Endothelial cell of umbilical vein (primary cell): Measurements from ENCODE around the gene CAV2. TPM values are rescaled to one million over a fixed set of nuclear protein-coding genes. Genes with fewer than 3 reads are reported as not detected.

Source experiments
- BruUV-seq: library from RNA; stranded (reverse); fragments of 400-500 nt; replicated peaks from 2 replicates; lab custom pipeline; 2021; lab: Mats Ljungman, UMichigan
- CTCF ChIA-PET: fragments of 300-600, 350-600 bp; sonication (Branson Sonifier 250); formaldehyde crosslinking; loops from one replicate; lab custom pipeline; 2021; ENCODE audit warnings: antibody characterized with exemption, inconsistent platforms; lab: Charles Lee
- POLR2A ChIA-PET: fragments of 300-600, 350-600 bp; sonication (Branson Sonifier 250); formaldehyde crosslinking; loops from one replicate; lab custom pipeline; 2021; ENCODE audit warnings: antibody characterized with exemption, inconsistent platforms; lab: Charles Lee
- DNase-seq: peaks from one replicate; pipeline ENCODE4 v3.0.0-alpha.2; 2011; ENCODE audit warnings: low read depth, low spot score
- FAIRE-seq: peaks from 2 replicates; lab custom pipeline; 2011; peaks lifted over from hg19 to GRCh38; lab: Jason Lieb, UNC
- H2AFZ ChIP-seq: 2 replicates; pipeline ENCODE4 v1.6.0; 2012; ENCODE audit warnings: low read depth, low read length, control low read depth, inconsistent platforms
- H3K27ac ChIP-seq: 2 replicates; pipeline ENCODE4 v1.5.1; 2011; ENCODE audit warnings: low read depth, mild to moderate bottlenecking, control low read depth, low read length, moderate library complexity; ENCODE audit not compliant: insufficient read depth
- H3K27me3 ChIP-seq, 2 experiments: 2 replicates each; pipeline versions ENCODE4 v1.6.0 to v1.6.1; 2011; ENCODE audit warnings: low read length in 2 of 2, mixed read lengths in 1 of 2; ENCODE audit not compliant: control insufficient read depth in 2 of 2, insufficient read depth in 2 of 2
- H3K36me3 ChIP-seq, 2 experiments: 2 replicates in 1 of 2; 3 replicates in 1 of 2; pipeline ENCODE4 v1.5.1; 2011; ENCODE audit warnings: low read length in 2 of 2, mild to moderate bottlenecking in 1 of 2, moderate library complexity in 1 of 2; ENCODE audit not compliant: control insufficient read depth in 2 of 2, insufficient read depth in 2 of 2; ENCODE audit errors: extremely low read depth in 1 of 2
- H3K4me1 ChIP-seq: 3 replicates; pipeline ENCODE4 v1.5.1; 2011; ENCODE audit warnings: mild to moderate bottlenecking, low read length; ENCODE audit not compliant: control insufficient read depth, insufficient read depth; ENCODE audit errors: extremely low read depth
- H3K4me2 ChIP-seq: 2 replicates; pipeline ENCODE4 v1.6.1; 2011; ENCODE audit warnings: low read length, control low read depth, mixed read lengths; ENCODE audit not compliant: insufficient read depth
- H3K4me3 ChIP-seq, 3 experiments: fragments of 200-600 bp in 1 of 3; sonication (generic), shearing (Covaris generic) in 1 of 3; replicated peaks in 1 of 3; 2 replicates each; pipeline ENCODE4 v1.5.1; 2011 to 2016; ENCODE audit warnings: control low read depth in 3 of 3, low read length in 3 of 3, mild to moderate bottlenecking in 2 of 3, inconsistent platforms in 1 of 3, low read depth in 1 of 3, moderate library complexity in 1 of 3; ENCODE audit not compliant: insufficient read depth in 1 of 3
- H3K79me2 ChIP-seq: 2 replicates; pipeline ENCODE4 v1.6.0; 2012; ENCODE audit warnings: low read length, inconsistent platforms; ENCODE audit not compliant: control insufficient read depth, insufficient read depth
- H3K9ac ChIP-seq: replicated peaks from 2 replicates; pipeline ENCODE3; 2011; ENCODE audit warnings: low read length, control low read depth; ENCODE audit not compliant: insufficient read depth; ENCODE audit errors: extremely low read depth
- H3K9me1 ChIP-seq: replicated peaks from 3 replicates; pipeline ENCODE4 v1.6.0; 2011; ENCODE audit warnings: mild to moderate bottlenecking, low read length; ENCODE audit not compliant: control insufficient read depth, insufficient read depth; ENCODE audit errors: extremely low read depth
- H3K9me3 ChIP-seq: replicated peaks from 2 replicates; pipeline ENCODE4 v1.5.1; 2012; ENCODE audit warnings: low read length, inconsistent platforms; ENCODE audit not compliant: control insufficient read depth, insufficient read depth
- H4K20me1 ChIP-seq: replicated peaks from 2 replicates; pipeline ENCODE3; 2011; ENCODE audit warnings: mild to moderate bottlenecking, low read length; ENCODE audit not compliant: control insufficient read depth, insufficient read depth; ENCODE audit errors: extremely low read depth
- EZH2 ChIP-seq: IDR thresholded peaks from 2 replicates; pipeline ENCODE4 v1.6.1; 2012; ENCODE audit warnings: borderline replicate concordance, low read depth, mild to moderate bottlenecking, moderate library complexity, low read length, inconsistent platforms; ENCODE audit not compliant: severe bottlenecking
- FOS ChIP-seq: IDR thresholded peaks from 2 replicates; pipeline ENCODE4 v1.6.1; 2011; ENCODE audit warnings: mild to moderate bottlenecking, low read length, moderate library complexity, borderline replicate concordance; ENCODE audit not compliant: insufficient read depth
- GATA2 ChIP-seq: IDR thresholded peaks from 2 replicates; pipeline ENCODE4 v1.7.0; 2011; ENCODE audit warnings: low read depth, mild to moderate bottlenecking, moderate library complexity, mixed read lengths, low read length; ENCODE audit not compliant: insufficient read length, insufficient read depth
- JUN ChIP-seq: IDR thresholded peaks from 2 replicates; pipeline ENCODE4 v1.6.1; 2011; ENCODE audit warnings: borderline replicate concordance, low read depth; ENCODE audit not compliant: insufficient read length, insufficient read depth
- MAX ChIP-seq: IDR thresholded peaks from 2 replicates; pipeline ENCODE4 v1.6.1; 2011; ENCODE audit not compliant: insufficient read depth, insufficient read length
- MYC ChIP-seq: IDR thresholded peaks from one replicate; pipeline ENCODE4 v1.6.1; 2011; ENCODE audit warnings: mild to moderate bottlenecking, low read depth, low read length
- POLR2A ChIP-seq: IDR thresholded peaks from 2 replicates; pipeline ENCODE4 v1.6.1; 2012; ENCODE audit warnings: low read depth, mild to moderate bottlenecking, control low read depth, low read length
- POLR2AphosphoS5 ChIP-seq: IDR thresholded peaks from 2 replicates; pipeline ENCODE4 v1.6.1; 2012; ENCODE audit warnings: low read depth, mild to moderate bottlenecking, control low read depth, low read length, moderate library complexity; ENCODE audit not compliant: insufficient read depth
- dilution Hi-C: fragments of 300-500 bp; cut with MboI; formaldehyde crosslinking; loops from one replicate; pipeline ENCODE4 v1.15.0; 2019; ENCODE audit warnings: low sequenced_read_pairs; ENCODE audit not compliant: extremely low pct_ligation_motif_present
- intact Hi-C: fragments of 100-400 bp; cut with micrococcal nuclease; formaldehyde crosslinking; loops from one replicate; pipeline ENCODE4 v1.10.0; 2022
- polyA plus RNA-seq, 4 experiments: library from polyadenylated mRNA; depleted of rRNA in 3 of 4; stranded (reverse) in 3 of 4; unstranded in 1 of 4; fragments of >200 nt; gene quantifications; 2 replicates each; pipeline versions ENCODE4 v1.2.1 to v1.2.3, GENCODE V29; 2011 to 2012; ENCODE audit warnings: missing spikeins in 1 of 4
- total RNA-seq: library from RNA; stranded (reverse); gene quantifications from 2 replicates; pipeline ENCODE4 v1.2.3, GENCODE V29; 2021
- TF ChIP-seq, protein P1 (sequence below), 2 donors: IDR thresholded peaks; 1 replicate in 1 of 2; 2 replicates in 1 of 2; pipeline ENCODE4 v1.5.1; 2011; ENCODE audit warnings: low read length in 2 of 2, mild to moderate bottlenecking in 2 of 2, moderate library complexity in 2 of 2, control low read depth in 1 of 2, inconsistent platforms in 1 of 2, low read depth in 1 of 2; ENCODE audit not compliant: insufficient read depth in 1 of 2; ENCODE audit errors: extremely low read depth in 1 of 2

CAV2 gene
- total and polyA plus RNA-seq, 2 donors (not counting 3 experiments of a cell fraction or from before 2014, with no cell fraction given), result 179 to 327 TPM

DNA sequence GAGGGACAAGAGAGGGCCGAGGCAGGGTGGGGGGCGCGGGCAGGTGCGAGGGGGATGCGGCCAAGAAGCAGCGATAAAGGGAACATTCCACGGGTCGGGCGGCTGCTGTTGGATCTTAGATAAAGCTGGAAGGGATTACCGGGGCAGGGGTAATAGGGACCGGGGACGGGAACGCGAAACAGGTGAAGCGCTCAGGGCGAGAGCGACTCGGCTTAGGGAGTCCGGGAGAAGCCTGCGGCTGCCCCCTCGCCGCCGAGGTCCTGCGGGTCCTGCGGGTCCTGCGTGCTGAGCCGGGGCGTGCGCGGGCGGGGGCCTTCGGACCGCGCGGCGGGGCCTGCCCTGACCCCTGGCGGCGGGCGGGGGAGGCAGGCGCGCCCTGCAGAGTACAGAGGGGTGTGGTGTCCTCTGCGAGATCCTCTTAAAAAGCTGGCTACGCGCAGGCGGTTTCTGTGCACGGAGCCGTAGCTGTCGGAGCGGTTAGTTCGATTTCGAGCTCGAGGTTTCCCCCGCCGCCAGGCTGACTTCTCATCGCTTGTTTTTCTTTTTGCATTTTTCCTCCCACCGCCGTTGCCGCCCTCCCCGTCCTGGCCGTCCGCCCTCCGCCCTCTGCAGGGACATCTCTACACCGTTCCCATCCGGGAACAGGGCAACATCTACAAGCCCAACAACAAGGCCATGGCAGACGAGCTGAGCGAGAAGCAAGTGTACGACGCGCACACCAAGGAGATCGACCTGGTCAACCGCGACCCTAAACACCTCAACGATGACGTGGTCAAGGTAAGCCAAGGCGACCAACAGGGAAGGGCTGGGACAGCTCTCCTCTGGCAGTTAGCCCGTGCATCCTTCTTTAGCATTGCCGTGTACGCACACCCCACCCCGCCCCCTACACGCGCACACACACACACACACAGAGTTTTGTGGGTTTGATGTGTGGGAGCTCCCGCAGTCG, 26.6 kb downstream of the CAV2 start:
- CTCF ChIA-PET, result interaction anchor here (0.5 to 5.1 kb wide), 40 partner anchors 8 to 346 kb away, joined by 3 to 64 read pairs (median 4); partner anchors contain the start of gene CAV2
- intact Hi-C loops, result loop anchor here (1.0 to 10.0 kb wide), 6 partner anchors 100 to 353 kb away; partner anchors contain the start of gene MET
- H3K4me2 ChIP-seq, result peak overlapping the region; percentile 79
- FAIRE-seq (peak; percentile 8), DNase-seq (peak; percentile 84)
- BruUV-seq, result TSS peak; percentile 24
- H3K27ac ChIP-seq, result peak overlapping the region; percentile 97
- no peak overlapping the region for H2AFZ ChIP-seq
- H4K20me1 ChIP-seq, result peaks cover 9% of the 10 kb centered on the region
- H3K9ac ChIP-seq, result peak overlapping the region; percentile 100
- no peaks in the 10 kb centered on the region for H3K9me3 ChIP-seq
- POLR2A ChIA-PET, result interaction anchor here (0.6 to 1.9 kb wide), 5 partner anchors 15 to 267 kb away, joined by 3 to 12 read pairs (median 4); no protein-coding TSS in a partner anchor
- H3K9me1 ChIP-seq, result no peaks in the 10 kb centered on the region
- TF ChIP-seq GATA2 (no peak), POLR2A (peak; percentile 81), POLR2AphosphoS5 (peak; percentile 88), MYC (no peak), MAX (no peak), EZH2 (no peak), JUN (no peak), FOS (peak; percentile 15)
- TF ChIP-seq, protein P1, sequence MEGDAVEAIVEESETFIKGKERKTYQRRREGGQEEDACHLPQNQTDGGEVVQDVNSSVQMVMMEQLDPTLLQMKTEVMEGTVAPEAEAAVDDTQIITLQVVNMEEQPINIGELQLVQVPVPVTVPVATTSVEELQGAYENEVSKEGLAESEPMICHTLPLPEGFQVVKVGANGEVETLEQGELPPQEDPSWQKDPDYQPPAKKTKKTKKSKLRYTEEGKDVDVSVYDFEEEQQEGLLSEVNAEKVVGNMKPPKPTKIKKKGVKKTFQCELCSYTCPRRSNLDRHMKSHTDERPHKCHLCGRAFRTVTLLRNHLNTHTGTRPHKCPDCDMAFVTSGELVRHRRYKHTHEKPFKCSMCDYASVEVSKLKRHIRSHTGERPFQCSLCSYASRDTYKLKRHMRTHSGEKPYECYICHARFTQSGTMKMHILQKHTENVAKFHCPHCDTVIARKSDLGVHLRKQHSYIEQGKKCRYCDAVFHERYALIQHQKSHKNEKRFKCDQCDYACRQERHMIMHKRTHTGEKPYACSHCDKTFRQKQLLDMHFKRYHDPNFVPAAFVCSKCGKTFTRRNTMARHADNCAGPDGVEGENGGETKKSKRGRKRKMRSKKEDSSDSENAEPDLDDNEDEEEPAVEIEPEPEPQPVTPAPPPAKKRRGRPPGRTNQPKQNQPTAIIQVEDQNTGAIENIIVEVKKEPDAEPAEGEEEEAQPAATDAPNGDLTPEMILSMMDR (IDR thresholded peaks at IDR 0.05; ENCODE audit: extremely low read depth in 1 of 2, insufficient read depth in 1 of 2, low read depth in 1 of 2, low read length in 2 of 2), result peak; percentile 72 to 88
- H3K27me3 ChIP-seq, result no peaks in the 10 kb centered on the region
- H3K36me3 ChIP-seq, result peaks cover 14 to 26% of the 10 kb centered on the region in 2 experiments
- H3K79me2 ChIP-seq, result peaks cover 64% of the 10 kb centered on the region
- dilution Hi-C loops, result no loop called here
- H3K4me1 ChIP-seq, result peaks cover 72% of the 10 kb centered on the region
- peak overlapping the region; percentile 74 to 98 (median 90) for H3K4me3 ChIP-seq
